Activated CD8-positive, alpha-beta memory T cell treated with anti-CD3 and anti-CD28 coated beads, Interleukin-2, amount 50 U/mL, for 48 hours (primary cell): ENCODE data around the gene ERBB3.
A peak's percentile ranks its signal among the peaks of the same experiment; 100 is the strongest.
"Not testable (repeated sequence)": the region's sequence is repeated elsewhere in the genome, so short reads cannot be mapped to it uniquely, and the experiment has no call there.

Experiments
- DNase-seq: peaks from one replicate; pipeline ENCODE4 v3.0.0-alpha.2; 2020

Gene ERBB3

DNA sequence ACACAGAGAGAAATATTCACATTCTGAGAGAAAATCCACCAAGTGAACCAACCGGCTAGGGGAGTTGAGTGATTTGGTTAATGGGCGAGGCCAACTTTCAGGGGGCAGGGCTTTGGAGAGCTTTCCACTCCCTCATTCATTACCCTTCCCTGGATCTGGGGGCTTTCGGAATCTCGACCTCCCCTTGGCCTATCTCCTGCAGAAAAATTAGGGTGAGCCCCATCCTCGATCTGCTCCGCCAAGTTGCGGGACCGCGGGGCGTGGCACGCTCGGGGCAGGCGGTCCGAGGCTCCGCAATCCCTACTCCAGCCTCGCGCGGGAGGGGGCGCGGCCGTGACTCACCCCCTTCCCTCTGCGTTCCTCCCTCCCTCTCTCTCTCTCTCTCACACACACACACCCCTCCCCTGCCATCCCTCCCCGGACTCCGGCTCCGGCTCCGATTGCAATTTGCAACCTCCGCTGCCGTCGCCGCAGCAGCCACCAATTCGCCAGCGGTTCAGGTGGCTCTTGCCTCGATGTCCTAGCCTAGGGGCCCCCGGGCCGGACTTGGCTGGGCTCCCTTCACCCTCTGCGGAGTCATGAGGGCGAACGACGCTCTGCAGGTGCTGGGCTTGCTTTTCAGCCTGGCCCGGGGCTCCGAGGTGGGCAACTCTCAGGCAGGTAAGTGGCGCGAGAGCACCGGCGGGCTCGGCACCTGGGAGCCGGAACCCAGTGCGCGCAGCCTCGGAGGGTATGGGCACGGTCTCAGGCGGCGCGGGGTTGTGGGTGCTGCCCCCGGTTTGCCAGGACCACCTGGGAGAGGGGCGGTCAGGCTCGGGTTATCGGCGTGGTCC lies at the start of gene ERBB3:
Gene ERBB3 (plus strand): TSS at position 443 of the 833 bp plus-strand sequence. CDS start 136 bp downstream, at position 579.
- peak; percentile 79 for DNase-seq

DNA sequence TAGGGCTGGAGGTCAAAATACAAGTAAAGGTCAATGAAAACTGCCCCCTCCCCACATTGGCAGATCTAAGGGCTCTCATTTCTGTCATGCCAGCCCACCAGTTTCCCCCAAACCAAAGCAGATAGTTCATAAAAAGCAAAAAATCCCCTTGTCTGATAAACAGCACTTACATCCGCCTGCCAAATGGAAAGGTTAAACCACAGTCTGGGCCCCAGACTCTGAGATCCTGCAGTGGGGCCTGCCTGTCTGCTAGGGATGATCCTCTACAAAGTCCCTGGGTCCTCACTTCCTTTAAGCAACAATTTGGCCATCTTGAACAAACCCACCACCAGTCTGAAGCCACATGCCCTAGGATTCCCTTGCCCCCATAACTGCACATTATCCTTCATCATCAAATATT lies 48.0 kb upstream of the ERBB3 start:
- no peak for DNase-seq

DNA sequence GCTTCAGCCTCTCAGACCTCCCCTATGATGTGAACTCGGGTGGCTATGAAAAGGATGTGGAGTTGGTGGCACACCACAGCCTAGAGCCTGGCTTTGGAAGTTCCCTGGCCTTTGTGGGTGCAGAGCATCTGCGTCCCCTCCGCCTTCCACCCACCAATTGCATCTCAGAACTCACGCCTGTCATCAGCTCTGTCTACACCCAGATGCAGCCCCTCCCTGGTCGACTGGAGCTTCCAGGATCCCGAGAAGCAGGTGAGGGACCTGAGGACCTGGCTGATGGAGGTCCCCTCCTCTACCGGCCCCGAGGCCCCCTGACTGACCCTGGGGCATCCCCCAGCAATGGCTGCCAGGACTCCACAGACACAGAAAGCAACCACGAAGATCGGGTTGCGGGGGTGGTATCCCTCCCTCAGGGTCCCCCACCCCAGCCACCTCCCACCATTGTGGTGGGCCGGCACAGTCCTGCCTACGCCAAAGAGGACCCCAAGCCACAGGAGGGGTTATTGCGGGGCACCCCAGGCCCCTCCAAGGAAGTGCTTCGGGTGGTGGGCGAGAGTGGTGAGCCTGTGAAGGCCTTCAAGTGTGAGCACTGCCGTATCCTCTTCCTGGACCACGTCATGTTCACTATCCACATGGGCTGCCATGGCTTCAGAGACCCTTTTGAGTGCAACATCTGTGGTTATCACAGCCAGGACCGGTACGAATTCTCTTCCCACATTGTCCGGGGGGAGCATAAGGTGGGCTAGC lies 45.2 kb upstream of the ERBB3 start:
- DNase-seq = peak; percentile 60

DNA sequence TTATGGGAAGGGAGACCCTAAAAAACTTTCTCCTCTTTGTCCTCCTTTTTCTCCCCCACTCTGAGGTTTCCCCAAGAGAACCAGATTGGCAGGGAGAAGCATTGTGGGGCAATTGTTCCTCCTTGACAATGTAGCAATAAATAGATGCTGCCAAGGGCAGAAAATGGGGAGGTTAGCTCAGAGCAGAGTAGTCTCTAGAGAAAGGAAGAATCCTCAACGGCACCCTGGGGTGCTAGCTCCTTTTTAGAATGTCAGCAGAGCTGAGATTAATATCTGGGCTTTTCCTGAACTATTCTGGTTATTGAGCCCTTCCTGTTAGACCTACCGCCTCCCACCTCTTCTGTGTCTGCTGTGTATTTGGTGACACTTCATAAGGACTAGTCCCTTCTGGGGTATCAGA lies 42.8 kb upstream of the ERBB3 start:
- DNase-seq = no peak

DNA sequence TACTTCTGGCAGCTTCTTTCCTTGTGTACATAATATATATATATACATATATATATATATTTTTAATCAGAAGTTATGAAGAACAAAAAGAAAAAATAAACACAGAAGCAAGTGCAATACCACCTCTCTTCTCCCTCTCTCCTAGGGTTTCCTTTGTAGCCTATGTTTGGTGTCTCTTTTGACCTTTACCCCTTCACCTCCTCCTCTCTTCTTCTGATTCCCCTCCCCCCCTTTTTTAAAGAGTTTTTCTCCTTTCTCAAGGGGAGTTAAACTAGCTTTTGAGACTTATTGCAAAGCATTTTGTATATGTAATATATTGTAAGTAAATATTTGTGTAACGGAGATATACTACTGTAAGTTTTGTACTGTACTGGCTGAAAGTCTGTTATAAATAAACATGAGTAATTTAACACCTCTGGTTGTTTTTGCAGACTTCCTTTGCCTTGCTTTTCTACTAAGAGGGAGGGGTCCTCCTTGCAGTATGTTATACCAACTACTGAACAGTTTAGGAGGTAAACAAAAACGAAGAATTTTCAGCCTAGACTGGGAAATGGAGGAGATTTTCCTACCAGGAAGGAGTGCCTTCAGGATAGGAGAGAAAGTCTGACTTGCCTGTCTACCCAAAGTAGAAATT lies 41.8 kb upstream of the ERBB3 start:
- no peak for DNase-seq

DNA sequence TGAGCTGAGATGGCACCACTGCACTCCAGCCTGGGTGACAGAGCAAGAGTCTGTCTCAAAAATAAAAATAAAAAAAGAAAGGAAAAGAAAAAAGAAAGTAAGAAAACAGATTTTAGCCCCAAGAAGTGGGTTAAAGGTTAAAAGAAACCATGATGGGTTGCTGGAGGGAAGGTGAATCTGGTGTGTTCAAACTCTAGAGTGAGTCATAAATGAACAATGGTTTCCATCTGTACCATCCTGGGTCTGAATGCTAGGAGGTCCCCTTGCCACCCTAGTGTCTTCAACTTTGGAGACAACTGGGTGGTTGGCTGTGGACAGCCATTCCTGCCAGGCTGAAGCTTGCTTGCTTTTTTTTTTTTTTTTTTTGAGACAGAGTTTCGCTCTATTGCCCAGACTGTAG lies 39.8 kb upstream of the ERBB3 start:
- no peak for DNase-seq

GRCh38 chr12:56040963-56041551 lies 38.9 kb upstream of the ERBB3 start:
- no peak for DNase-seq

DNA sequence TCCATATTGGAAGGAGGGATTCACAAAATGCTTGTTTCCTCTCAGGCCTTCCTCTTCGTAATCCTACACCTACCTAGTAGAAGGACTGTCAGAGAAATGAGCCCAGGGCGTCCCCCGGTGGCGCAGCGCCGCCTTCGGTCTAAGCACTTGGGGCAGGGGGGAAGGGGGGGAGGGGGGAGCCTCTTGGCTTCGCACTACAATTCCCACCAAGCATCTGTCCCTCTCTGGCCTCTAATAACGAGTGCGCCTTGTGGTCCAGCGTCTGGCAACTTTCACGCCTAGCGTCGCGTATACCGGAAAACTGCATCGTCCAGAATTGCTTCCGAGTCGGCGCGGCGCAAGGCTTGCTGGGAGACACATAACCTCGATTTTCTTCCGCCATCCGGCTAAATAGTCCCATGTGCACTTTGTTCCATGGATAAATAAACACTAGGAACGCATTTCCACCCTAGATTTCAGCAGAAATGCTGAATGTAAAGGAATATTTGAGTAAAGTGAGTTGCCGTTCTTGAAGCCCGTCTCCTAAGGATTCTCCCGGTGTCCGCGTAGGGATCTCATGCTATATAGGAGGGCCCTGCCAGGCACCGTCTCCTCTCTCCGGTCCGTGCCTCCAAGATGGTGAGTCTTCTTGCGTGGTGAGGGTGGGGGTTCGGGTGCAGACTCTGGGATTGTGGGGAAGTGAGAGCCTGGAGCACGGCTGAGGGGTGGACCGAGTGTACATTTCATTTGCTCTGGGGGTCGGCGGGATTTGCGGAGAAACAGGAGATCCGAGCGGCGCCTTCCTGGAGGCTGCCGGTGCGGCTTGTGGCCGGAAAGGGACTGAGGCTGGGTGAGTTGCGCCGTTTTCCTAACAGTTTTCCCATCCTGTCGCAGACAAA lies 38.2 kb upstream of the ERBB3 start, which contains the start of gene RPS26:
Gene RPS26 (plus strand): TSS at position 367 of the 878 bp plus-strand sequence. CDS start 249 bp downstream, at position 616.
- peak; percentile 91 for DNase-seq

GRCh38 chr12:56042430-56042813 lies 37.5 kb upstream of the ERBB3 start:
- DNase-seq = peak; percentile 61

GRCh38 chr12:56042843-56043242 lies 37.1 kb upstream of the ERBB3 start:
- no peak for DNase-seq

DNA sequence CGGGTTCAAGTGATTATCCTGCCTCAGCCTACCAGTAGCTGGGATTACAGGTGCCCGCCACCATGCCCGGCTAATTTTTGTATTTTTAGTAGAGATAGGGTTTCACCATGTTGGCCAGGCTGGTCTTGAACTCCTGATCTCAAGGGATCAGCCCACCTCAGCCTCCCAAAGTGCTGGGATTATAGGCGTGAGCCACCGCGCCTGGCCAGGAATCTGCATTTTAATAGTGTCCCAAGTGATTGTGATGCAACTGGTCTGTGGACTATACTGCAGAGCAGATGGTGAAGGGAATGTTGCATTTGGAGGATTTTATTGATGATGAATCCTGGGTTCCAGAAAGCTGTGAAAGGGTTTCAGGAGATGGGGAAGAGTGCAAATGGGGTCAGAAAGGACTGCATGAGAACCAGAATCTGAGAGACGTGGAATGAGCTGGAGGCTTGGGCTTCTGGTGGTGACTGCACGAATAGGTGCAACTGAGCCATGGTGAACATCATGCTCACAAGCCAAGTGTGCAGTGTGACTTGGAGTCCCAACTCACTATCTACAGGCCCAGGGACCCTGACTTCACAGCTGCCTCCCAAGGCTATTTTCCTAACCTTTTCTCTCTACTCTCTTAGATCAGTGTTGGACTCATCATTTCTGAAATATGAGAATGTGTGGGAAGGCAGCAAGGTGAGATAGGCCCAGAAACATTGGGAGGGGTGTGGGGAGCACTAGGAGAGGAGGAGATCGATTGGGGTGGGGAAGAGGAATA lies 33.8 kb upstream of the ERBB3 start:
- DNase-seq = no peak

- no peak for DNase-seq
Measured at GRCh38 chr12:56053407-56053893, 26.5 kb upstream of the ERBB3 start.

DNA sequence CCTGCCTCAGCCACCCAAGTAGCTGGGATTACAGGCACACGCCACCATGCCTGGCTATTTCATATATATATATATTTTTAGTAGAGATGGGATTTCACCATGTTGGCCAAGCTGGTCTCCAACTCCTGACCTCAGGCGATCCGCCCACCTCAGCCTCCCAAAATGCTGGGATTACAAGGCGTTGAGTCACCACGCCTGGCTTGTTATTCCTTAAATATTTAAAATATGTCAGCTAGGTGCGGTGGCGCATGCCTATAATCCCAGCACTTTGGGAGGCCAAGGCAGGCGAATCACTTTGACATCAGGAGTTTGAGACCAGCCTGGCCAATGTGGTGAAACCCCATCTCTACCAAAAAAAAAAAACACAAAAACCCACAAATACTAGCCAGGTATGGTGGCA lies 20.0 kb upstream of the ERBB3 start:
- DNase-seq = not testable (repeated sequence)

- no peak for DNase-seq
Measured at GRCh38 chr12:56061982-56062381, 18.0 kb upstream of the ERBB3 start.

DNA sequence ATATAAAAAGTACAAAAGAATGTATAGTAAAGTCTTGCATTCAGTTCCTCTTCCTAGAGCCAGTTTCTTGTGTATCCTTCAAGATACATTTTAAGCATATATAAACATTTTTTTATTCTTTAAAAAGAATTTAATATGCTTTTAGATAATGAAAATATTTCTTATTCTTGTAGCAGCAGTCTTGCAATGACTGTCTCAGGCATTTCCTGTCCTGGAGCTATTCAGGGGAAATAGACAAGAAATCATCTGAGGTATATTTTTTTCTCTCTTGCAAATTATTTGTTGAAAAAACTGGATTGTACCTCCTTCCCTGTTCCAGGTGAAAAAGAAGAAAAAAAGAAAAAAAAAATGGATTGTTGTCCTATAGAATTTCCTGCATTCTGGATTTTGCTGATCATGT lies 17.0 kb upstream of the ERBB3 start:
- no peak for DNase-seq

DNA sequence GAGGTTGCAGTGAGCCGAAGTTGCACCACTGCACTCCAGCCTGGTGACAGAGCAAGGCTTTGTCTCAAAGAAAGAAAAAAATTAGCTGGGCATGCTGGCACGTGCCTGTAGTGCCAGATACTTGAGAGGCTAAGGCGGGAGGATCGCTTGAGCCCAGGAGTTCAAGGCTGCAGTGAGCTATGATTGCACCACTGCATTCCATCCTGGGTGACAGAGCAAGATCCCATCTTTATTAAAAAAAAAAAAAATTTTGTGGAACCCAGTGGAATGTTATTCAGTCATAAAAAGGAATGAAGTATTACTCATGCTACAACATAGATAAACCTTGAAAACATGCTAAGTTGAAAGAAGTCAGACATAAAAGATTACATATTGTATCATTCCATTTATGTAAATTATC lies 8.3 kb upstream of the ERBB3 start:
- DNase-seq = no peak

DNA sequence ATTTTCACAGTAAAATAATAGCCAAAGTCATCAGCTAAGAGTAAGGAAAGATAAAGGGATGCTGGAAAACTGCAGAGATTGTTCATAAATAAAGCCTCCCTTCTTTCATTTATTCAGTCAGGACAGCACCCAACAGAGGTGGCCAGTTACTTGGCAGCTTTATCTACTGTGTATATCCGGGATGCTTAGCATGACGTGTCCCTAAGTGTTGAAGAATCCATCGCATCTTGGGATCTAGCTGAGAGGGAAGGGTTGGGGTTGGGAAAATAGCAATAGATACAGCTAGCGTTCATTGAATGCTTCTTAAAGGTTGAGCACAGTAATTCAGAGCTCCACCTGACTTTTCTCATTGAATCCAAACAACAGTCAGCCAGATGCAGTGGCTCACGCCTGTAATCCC lies 5.6 kb upstream of the ERBB3 start:
- DNase-seq = no peak

- DNase-seq = not testable (repeated sequence)
Measured at GRCh38 chr12:56077966-56078365, 2.0 kb upstream of the ERBB3 start.

DNA sequence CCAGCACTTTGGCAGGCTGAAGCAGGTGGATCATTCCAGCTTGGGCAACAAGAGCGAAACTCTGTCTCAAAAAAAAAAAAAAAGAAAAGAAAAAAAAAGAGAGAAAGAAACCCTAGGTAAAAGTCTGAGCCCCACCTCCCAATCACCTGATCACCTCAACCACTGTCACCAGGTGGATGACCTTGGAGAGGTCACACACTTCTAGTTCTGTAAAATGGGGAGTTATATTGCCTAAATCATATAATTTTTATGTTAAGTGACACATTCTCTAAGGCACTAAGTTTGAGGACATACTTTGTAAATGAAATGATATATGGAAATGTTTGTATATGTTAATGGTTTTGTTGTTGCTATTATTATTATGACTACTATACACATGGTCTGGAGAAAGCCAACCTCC lies 1.5 kb upstream of the ERBB3 start:
- DNase-seq = no peak

DNA sequence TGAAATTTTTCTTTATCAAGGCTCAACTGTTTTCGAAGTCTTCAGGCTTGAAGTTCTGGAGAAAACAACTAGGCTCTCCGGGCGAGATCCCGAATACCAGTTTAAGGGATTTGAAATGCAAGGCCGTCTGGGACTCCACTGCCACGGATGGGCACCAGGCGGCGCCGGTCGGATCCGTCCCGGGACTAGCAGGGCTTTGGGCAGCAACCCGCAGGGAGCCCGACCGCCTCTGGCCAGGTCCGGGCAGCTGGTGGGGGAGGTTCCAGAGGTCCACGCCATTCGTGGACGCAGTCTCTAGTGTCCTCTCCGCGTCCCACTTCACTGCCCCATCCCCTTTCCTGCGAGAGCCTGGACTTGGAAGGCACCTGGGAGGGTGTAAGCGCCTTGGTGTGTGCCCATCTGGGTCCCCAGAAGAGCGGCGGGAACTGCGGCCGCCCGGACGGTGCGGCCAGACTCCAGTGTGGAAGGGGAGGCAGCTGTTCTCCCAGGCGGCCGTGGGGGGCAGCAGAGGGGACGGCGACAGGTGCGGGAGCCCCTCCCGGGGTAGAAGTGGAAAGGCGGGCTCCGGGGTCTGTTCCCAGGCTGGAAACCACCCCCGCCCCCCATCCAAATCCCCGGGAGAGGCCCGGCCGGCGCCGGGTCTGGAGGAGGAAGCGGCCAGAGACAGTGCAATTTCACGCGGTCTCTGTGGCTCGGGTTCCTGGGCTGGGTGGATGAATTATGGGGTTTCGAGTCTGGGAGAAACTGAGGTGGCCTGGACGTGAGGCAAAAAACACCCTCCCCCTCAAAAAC lies 838 bp upstream of the ERBB3 start:
- peak; percentile 78 for DNase-seq
